GM21423 (cell line): ENCODE data around the gene PLEKHA6.
"Not testable (repeated sequence)": the region's sequence is repeated elsewhere in the genome, so short reads cannot be mapped to it uniquely, and the experiment has no call there.

Experiments
- ATAC-seq: cut with Tn5 transposase; IDR thresholded peaks from one replicate; pipeline ENCODE4 v1.9.1; 2021; ENCODE audit warnings: mild to moderate bottlenecking, moderate library complexity; ENCODE audit not compliant: unreplicated experiment

PLEKHA6 gene

GRCh38 chr1:204338997-204339396, 20.7 kb downstream of the PLEKHA6 start:
- no peak for ATAC-seq

- ATAC-seq: no peak
These were observed 21.4 kb downstream of the PLEKHA6 start for GRCh38 chr1:204338360-204338759.

GRCh38 chr1:204337583-204337982, 22.1 kb downstream of the PLEKHA6 start:
- no peak for ATAC-seq

- ATAC-seq: no peak
These were observed 22.7 kb downstream of the PLEKHA6 start for GRCh38 chr1:204337036-204337429.

GRCh38 chr1:204336421-204337035, 23.2 kb downstream of the PLEKHA6 start:
- no peak for ATAC-seq

- no peak for ATAC-seq
These were observed 24.2 kb downstream of the PLEKHA6 start for GRCh38 chr1:204335533-204335932.

GRCh38 chr1:204335085-204335484, 24.6 kb downstream of the PLEKHA6 start:
- ATAC-seq: no peak

- ATAC-seq: no peak
These were observed 25.3 kb downstream of the PLEKHA6 start for GRCh38 chr1:204334455-204334854.

- ATAC-seq: no peak
These were observed 26.3 kb downstream of the PLEKHA6 start for GRCh38 chr1:204333427-204333826.

GRCh38 chr1:204331847-204332487, 27.8 kb downstream of the PLEKHA6 start:
- no peak for ATAC-seq

- no peak for ATAC-seq
These were observed 28.5 kb downstream of the PLEKHA6 start for GRCh38 chr1:204331275-204331674.

GRCh38 chr1:204327870-204328269, 31.9 kb downstream of the PLEKHA6 start:
- ATAC-seq: not testable (repeated sequence)

GRCh38 chr1:204327359-204327758, 32.4 kb downstream of the PLEKHA6 start:
- ATAC-seq: no peak

GRCh38 chr1:204326771-204327300, 32.9 kb downstream of the PLEKHA6 start:
- no peak for ATAC-seq

GRCh38 chr1:204325944-204326343, 33.8 kb downstream of the PLEKHA6 start:
- ATAC-seq: no peak

GRCh38 chr1:204323887-204324286, 35.8 kb downstream of the PLEKHA6 start:
- no peak for ATAC-seq

GRCh38 chr1:204322339-204322868, 37.3 kb downstream of the PLEKHA6 start:
- no peak for ATAC-seq

- ATAC-seq: no peak
These were observed 38.1 kb downstream of the PLEKHA6 start for GRCh38 chr1:204321665-204322064.

GRCh38 chr1:204321051-204321450, 38.7 kb downstream of the PLEKHA6 start:
- ATAC-seq: no peak

GRCh38 chr1:204320382-204320804, 39.3 kb downstream of the PLEKHA6 start:
- no peak for ATAC-seq

- ATAC-seq: no peak
These were observed 40.3 kb downstream of the PLEKHA6 start for GRCh38 chr1:204319462-204319861.

GRCh38 chr1:204319027-204319426, 40.7 kb downstream of the PLEKHA6 start:
- ATAC-seq: no peak
